Stimulated activated CD8-positive, alpha-beta memory T cell treated with anti-CD3 and anti-CD28 coated beads, Interleukin-7, amount 100 ng/mL, for 4 hours (primary cell): ENCODE data around the gene ELOVL1.
"Not testable (repeated sequence)": the region's sequence is repeated elsewhere in the genome, so short reads cannot be mapped to it uniquely, and the experiment has no call there.

Experiments used
- DNase-seq, 2 donors: peaks; one replicate each; pipeline ENCODE4 v3.0.0-alpha.2; 2020; ENCODE audit warnings: low read depth in 2 of 2

ELOVL1 gene

GRCh38 chr1:43381612-43382011 lies 13.8 kb upstream of the ELOVL1 start:
- DNase-seq: no peak

DNA sequence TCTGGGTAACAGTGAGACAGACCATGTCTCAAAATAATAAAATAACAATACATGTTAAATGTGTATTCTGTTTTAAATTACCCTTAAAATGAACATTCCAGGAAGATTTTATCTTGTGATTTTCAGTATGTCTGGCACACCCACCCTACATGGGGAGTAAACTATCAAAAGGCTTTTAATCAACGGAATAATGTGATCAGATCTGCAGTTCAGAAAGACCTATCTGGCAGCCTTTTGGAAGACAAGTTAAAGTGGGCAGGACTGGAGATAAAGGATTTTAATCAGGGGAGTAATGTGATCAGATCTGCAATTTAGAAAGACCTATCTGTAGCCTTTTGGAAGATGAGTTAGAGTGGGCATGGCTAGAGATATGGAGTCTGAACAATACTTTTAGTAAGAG lies 11.7 kb upstream of the ELOVL1 start:
- no peak for DNase-seq

DNA sequence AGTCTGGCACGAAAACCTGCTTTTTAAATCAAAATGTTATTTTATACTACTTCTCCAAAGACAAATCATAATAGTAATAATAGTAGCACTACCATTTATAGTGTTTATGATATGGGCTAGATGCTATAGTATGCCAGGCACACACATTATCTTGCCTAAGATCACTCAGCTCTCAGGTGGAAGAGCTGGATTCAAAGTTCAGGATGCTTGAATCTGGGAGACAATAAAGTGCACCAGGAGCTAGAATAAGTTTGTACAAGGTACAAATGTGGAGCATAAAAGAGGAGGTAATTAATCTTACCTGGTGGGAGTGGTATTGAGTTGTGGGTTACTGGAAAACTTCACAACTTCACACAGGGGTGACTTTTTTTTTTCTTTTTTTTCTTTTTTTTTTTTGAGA lies 10.0 kb upstream of the ELOVL1 start:
- no peak for DNase-seq

GRCh38 chr1:43376723-43377235 lies 9.0 kb upstream of the ELOVL1 start:
- no peak for DNase-seq

- DNase-seq: no peak
Measured at GRCh38 chr1:43373066-43373940, 5.5 kb upstream of the ELOVL1 start.

DNA sequence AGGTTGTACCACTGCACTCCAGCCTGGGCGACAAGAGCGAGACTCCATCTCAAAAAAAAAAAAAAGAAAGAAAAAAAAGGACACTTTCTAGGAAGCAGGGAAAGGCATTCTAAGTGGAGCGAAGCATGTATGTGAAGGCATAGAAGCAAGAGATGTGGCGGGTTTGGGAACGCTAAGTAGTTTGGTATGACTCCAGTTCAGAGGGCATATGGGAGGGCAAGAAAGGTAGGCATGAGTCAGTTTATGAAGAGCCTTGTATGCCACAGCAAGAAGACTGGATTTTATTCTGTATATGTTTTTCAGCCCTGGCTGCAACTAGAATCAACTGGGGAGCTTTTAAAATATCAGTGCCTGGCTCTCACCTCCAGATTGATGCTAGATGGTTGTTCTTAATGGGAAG lies 4.4 kb upstream of the ELOVL1 start:
- no peak for DNase-seq

GRCh38 chr1:43370564-43370963 lies 2.8 kb upstream of the ELOVL1 start:
- no peak for DNase-seq

- DNase-seq: not testable (repeated sequence)
Measured at GRCh38 chr1:43369779-43370178, 2.0 kb upstream of the ELOVL1 start.

GRCh38 chr1:43368646-43369020 lies 822 bp upstream of the ELOVL1 start:
- no peak for DNase-seq

GRCh38 chr1:43367026-43367903 lies 546 bp downstream of the ELOVL1 start:
- peak in 1 of 2 donors; percentile 33 for DNase-seq

DNA sequence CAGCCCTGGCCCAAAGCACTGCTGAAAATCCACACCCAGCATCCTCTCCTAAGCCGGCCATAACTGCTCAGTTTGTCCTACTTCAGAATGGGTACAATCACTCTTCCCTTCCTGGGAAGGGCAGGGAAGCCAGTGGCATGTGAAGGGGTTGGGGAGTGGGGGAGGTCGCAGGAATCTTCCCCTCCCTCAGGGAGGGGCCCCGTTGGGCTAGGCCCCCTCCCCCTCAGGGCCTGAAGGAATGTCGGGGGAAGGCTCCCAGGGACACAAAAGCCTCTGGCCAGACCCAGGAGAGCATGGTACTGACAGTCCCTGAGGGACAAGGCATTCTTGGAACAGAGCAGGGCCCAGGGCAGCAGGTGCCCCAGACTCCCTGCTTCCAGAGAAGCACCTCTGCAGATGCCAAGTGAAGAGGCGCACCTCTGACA lies 1.2 kb downstream of the ELOVL1 start:
- DNase-seq: no peak

- no peak for DNase-seq
Measured at GRCh38 chr1:43366179-43366578, 1.6 kb downstream of the ELOVL1 start.

GRCh38 chr1:43365678-43366077 lies 2.1 kb downstream of the ELOVL1 start:
- no peak for DNase-seq

GRCh38 chr1:43363935-43364525 lies 3.8 kb downstream of the ELOVL1 start:
- no peak for DNase-seq

DNA sequence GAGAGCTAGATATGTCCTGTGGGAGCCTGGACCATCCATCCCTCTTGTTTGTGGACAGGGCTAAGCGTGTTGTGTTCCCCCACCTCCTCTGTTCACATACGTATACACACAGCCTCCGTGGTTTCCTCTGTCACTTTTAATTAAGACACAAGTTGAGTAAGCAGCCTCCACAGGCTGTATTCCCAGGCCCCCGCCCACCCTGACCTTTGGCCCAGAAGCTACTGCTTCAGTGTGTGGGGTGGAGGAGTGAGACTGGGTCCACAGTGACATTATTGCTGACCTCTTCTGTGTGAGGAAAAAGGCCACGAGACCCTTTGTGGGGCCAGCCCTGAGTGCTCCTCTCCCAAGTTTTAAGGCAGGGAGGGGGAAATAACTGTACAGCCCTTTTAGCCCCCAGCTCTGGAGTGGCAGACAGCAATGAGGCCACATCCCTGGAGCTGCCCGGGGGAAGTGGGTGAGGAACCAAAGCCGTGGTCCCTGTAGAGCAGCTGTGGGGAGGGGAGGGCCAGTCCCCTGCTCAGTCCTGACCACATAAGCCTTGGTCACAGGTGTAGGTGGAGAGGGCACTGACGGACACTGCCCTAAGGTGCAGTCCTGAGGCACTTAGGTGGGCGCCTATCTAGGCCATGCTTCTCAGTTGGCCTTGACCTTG lies 4.4 kb downstream of the ELOVL1 start:
- DNase-seq: no peak

- no peak for DNase-seq
Measured at GRCh38 chr1:43360616-43361015, 7.2 kb downstream of the ELOVL1 start.

GRCh38 chr1:43359696-43360095 lies 8.1 kb downstream of the ELOVL1 start:
- no peak for DNase-seq

DNA sequence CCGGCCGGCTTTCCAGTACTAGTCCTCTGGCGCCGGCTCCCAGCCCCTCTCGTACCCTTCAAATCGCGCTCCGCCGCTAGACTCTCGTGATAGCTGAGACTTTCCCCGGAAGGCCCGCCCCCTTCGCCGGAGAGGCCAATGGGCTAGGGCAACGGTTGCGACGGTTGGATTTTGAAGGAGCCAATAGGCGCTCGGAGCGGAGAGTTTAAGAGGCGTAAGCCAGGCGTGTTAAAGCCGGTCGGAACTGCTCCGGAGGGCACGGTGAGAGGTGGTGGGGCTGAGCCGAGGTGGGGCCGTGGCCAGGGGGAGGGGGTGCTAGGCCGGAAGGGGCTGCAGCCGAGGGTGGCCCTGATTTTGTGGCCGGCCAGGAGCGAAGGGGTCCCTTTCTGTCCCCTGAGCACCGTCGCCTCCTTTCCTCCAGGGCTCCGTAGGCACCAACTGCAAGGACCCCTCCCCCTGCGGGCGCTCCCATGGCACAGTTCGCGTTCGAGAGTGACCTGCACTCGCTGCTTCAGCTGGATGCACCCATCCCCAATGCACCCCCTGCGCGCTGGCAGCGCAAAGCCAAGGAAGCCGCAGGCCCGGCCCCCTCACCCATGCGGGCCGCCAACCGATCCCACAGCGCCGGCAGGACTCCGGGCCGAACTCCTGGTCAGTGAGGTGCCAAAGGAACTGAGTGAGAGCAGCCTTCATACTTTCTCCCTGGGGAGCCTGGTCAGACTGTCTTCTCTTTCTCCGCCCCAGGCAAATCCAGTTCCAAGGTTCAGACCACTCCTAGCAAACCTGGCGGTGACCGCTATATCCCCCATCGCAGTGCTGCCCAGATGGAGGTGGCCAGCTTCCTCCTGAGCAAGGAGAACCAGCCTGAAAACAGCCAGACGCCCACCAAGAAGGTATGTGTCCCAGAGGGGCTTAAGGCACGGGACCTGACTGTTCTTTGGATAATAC lies 8.8 kb downstream of the ELOVL1 start, which contains the start of gene CDC20:
Gene CDC20, plus strand, starts transcription at position 236 of the 948 bp plus-strand sequence. Its CDS starts 235 bp downstream, at position 471.
- DNase-seq: peak; percentile 93 to 96

DNA sequence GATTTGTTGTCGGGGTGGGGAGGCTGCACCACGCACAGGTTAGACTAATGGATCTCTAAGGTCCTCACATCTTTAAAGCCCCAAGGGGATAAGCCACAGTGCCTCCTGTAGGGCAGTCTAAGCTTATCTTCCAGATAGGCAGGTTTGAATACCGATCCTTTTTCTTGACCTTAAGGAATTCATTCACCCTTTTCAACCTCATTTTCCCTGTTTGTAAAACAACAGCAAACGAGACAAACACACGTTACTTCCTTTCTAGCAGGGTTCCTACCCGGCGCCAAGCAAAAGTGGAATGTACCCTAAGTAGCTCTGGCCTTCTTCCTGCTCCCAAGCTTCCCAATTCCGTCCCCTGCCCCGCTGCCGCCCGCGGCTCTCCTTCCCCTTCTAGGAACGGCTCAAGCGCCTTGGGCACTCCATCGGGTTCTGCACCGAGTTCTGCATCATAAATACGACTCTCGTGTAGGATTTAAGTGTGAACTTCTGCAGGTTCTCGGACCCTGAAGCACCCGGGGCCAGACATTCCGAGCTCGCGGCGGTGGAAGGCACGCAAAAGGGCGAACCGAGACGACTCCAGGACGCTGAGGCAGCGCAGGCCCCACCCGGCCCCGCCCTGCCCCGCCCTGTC lies 9.6 kb downstream of the ELOVL1 start:
- no peak for DNase-seq

GRCh38 chr1:43357251-43357650 lies 10.6 kb downstream of the ELOVL1 start:
- no peak for DNase-seq
